Cardiac muscle cell (in vitro differentiated cells and primary cell): Measurements from ENCODE around the gene FAM186B. TPM values are rescaled to one million over a fixed set of nuclear protein-coding genes. Genes with fewer than 3 reads are reported as not detected.

Source experiments
- DNase-seq, 2 donors: peaks; one replicate each; pipeline versions ENCODE4 v3.0.0 to v3.0.0-alpha.2; 2010 to 2017; ENCODE audit warnings: low read depth in 1 of 2, low spot score in 1 of 2
- H3K27ac ChIP-seq: fragments of 200-600 bp; sonication (generic); 2 replicates; pipeline ENCODE4 v1.5.1; 2016
- H3K27me3 ChIP-seq: fragments of 200-600 bp; sonication (generic); 2 replicates; pipeline ENCODE4 v1.6.0; 2016; ENCODE audit warnings: control low read depth
- H3K36me3 ChIP-seq: fragments of 200-600 bp; sonication (generic); 2 replicates; pipeline ENCODE4 v1.5.1; 2016; ENCODE audit warnings: control low read depth
- H3K4me1 ChIP-seq: fragments of 200-600 bp; sonication (generic); 2 replicates; pipeline ENCODE4 v1.8.1; 2017; ENCODE audit warnings: low read depth, mild to moderate bottlenecking, mixed run types
- H3K4me3 ChIP-seq: fragments of 200-600 bp; sonication (generic); 2 replicates; pipeline ENCODE4 v1.5.1; 2016; ENCODE audit warnings: mild to moderate bottlenecking
- H3K9me3 ChIP-seq: fragments of 200-600 bp; sonication (generic); 2 replicates; pipeline ENCODE4 v1.5.1; 2017; ENCODE audit warnings: low read depth, mild to moderate bottlenecking, control low read depth
- CTCF ChIP-seq: IDR thresholded peaks from 2 replicates; pipeline ENCODE4 v1.5.1; 2012; ENCODE audit warnings: low read depth, mild to moderate bottlenecking, low read length
- polyA plus RNA-seq: library from polyadenylated mRNA; unstranded; fragments of >200 nt; fragmentation: Nextera tagmentation; extraction: Ambion mirVana; gene quantifications from 2 replicates; pipeline ENCODE4 v1.2.1, GENCODE V29; 2016
- total RNA-seq: library from RNA; depleted of rRNA; stranded (reverse); fragments of >200 nt; gene quantifications from 2 replicates; pipeline ENCODE4 v1.2.3, GENCODE V29; 2016

FAM186B gene
- total and polyA plus RNA-seq, 2 experiments from 2014 or later = 0.99 to 1.6 TPM

DNA sequence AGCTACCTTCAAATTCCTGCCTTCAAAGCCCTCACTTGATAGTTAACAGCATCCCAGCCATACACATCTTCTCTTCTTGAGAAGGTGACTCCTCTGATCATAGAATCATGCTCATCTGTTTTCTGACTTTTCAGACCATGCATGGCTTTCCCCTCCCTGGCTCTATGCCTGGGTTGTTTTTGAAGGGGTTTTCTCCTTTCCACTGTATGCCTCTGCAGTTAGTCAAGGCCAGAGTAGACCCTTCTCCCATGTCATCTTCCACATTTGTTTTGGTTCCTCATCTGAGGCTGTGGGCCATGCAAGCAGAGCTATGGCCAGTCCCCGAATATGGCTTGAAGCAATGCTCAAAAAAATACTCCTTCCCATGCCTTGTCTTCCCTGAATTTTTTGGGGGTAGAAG is 23.2 kb downstream of the FAM186B start:
- Histone ChIP-seq H3K36me3 (no peaks in the 10 kb centered on the region), H3K27me3 (no peaks in the 10 kb centered on the region), H3K4me3 (no peak overlapping the region), H3K4me1 (peaks cover 17% of the 10 kb centered on the region), H3K27ac (peak overlapping the region; percentile 1), H3K9me3 (no peaks in the 10 kb centered on the region)
- TF ChIP-seq CTCF = no peak
- no peak for DNase-seq

DNA sequence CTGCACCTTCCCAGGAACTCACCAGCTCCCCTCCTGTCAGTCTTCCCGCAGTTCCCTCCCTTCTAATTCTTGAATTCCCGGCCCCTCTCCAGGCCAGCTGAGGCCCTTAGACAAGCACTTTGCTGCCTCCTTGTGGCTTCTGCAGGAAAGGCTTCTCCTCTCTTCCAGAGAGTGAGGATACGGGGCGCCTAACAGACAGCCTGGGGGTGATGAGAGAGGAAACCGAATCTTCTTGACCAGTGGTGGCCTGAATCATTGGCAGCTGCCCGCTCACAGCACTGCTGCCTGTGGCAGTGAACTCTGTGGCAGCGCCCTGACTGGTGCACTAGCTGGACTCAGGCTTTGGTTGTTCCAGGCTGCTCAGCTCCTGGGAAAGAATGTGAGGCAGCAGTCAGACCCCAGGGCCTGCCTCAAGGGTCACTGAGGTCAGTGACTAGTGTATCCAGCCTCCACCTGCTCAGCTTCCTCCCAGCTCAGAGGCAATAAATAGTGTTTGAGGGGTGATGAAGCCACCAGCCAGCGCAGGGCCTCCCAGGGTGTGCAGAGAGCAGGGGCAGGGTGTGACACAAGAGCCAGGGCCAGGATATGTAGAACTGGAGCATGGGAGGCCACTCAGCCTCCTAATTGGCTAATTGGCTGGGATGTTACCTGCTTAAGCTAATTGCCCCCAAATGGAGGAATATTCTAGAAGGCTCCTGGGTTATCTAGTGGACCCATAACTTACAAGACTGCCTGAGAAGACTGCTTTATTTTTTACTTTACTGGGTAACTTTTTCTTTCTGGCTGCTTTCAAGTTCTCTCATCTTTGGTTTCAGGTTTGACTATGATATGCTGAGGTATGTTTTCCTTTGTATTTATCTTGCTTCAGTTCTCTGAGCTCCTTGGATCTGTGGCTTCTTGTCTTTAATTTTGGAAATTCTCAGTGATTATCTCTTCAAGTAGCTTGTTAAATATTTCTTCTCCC is 24.6 kb downstream of the FAM186B start:
- TF ChIP-seq CTCF = peak; percentile 94
- Histone ChIP-seq H3K27me3 (no peaks in the 10 kb centered on the region), H3K27ac (peak overlapping the region; percentile 91), H3K4me1 (peaks cover 17% of the 10 kb centered on the region), H3K36me3 (no peaks in the 10 kb centered on the region), H3K9me3 (no peaks in the 10 kb centered on the region), H3K4me3 (no peak overlapping the region)
- DNase-seq = peak; percentile 80 to 92

GRCh38 chr12:49578471-49579112 is 26.8 kb downstream of the FAM186B start:
- Histone ChIP-seq H3K4me1 (peaks cover 17% of the 10 kb centered on the region), H3K27me3 (no peaks in the 10 kb centered on the region), H3K9me3 (no peaks in the 10 kb centered on the region), H3K36me3 (peaks cover 3% of the 10 kb centered on the region), H3K4me3 (no peak overlapping the region), H3K27ac (no peak overlapping the region)
- no peak for TF ChIP-seq CTCF
- DNase-seq = no peak

DNA sequence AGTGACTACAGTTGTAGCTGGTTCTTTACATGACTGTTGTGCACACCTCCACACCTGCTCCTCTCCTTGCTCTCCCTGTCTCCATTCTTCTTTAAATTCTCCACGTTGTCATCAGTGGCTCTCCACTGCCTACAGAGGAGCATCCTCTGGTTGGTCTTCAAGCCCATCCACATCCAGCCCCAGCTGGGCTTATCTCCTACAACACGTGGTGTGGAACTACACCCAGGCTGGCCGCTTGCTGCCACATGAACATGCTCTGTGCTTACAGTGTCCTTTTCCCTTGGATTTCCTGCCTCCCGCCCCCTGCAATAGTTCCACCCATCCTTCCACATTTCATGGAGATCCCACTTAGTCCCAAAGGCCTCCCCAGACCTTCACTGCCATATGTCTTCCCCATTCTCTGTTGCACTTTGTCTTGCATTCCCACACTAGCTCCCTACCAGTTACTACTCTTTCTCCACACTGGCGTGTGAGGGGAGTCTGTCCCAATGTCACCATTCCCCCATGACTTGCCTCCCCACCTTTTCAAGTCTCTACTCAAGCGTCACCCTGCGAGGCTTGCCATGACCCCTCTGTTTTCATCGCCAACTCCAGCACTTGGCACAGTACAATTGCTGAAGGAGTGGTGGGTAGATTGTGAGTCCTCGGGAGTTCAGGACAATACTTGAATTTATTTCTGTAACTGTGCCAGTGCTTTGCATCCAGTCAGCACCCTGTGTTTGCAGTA is 27.7 kb downstream of the FAM186B start:
- no peaks in the 10 kb centered on the region for H3K9me3 ChIP-seq
- H3K27ac ChIP-seq = no peak overlapping the region
- no peak for DNase-seq
- TF ChIP-seq CTCF = no peak
- peaks cover 13% of the 10 kb centered on the region for H3K4me1 ChIP-seq
- peaks cover 3% of the 10 kb centered on the region for H3K36me3 ChIP-seq
- no peaks in the 10 kb centered on the region for H3K27me3 ChIP-seq
- H3K4me3 ChIP-seq = no peak overlapping the region

- Histone ChIP-seq H3K9me3 (no peaks in the 10 kb centered on the region), H3K27ac (peak overlapping the region; percentile 84), H3K36me3 (peaks cover 3% of the 10 kb centered on the region), H3K4me1 (peaks cover 11% of the 10 kb centered on the region), H3K4me3 (peak overlapping the region; percentile 67), H3K27me3 (no peaks in the 10 kb centered on the region)
- TF ChIP-seq CTCF = no peak
- DNase-seq = no peak
Observed at GRCh38 chr12:49568442-49569162, 36.8 kb downstream of the FAM186B start.
